BLaER1 treated with 17β-estradiol and CSF1 and Interleukin-3, amounts not matched to agents 10 nM and 100 nM (cell line): Measurements from ENCODE around the gene GALNTL6.

ENCODE experiments used
- H3K27ac ChIP-seq, 11 experiments: shearing (Covaris generic); formaldehyde crosslinking; 2 replicates each; pipeline ENCODE4 v1.8.1; 2022
- H3K27me3 ChIP-seq, 11 experiments: shearing (Covaris generic); formaldehyde crosslinking; 2 replicates each; pipeline ENCODE4 v1.8.1; 2022
- H3K36me3 ChIP-seq, 11 experiments: shearing (Covaris generic); formaldehyde crosslinking; 2 replicates each; pipeline ENCODE4 v1.8.1; 2022
- H3K4me1 ChIP-seq, 10 experiments: shearing (Covaris generic); formaldehyde crosslinking; 2 replicates each; pipeline ENCODE4 v1.8.1; 2022
- H3K4me2 ChIP-seq, 11 experiments: shearing (Covaris generic); formaldehyde crosslinking; 2 replicates each; pipeline ENCODE4 v1.8.1; 2022
- H3K4me3 ChIP-seq, 10 experiments: shearing (Covaris generic); formaldehyde crosslinking; 2 replicates each; pipeline ENCODE4 v1.8.1; 2022
- H3K9ac ChIP-seq, 11 experiments: shearing (Covaris generic); formaldehyde crosslinking; 2 replicates each; pipeline ENCODE4 v1.8.1; 2022
- H3K9me3 ChIP-seq, 11 experiments: shearing (Covaris generic); formaldehyde crosslinking; replicated peaks in 1 of 11; 2 replicates each; pipeline ENCODE4 v1.8.1; 2022
- H4K20me1 ChIP-seq, 11 experiments: shearing (Covaris generic); formaldehyde crosslinking; 2 replicates each; pipeline ENCODE4 v1.8.1; 2022
- Cebpa-rat ChIP-seq, 11 experiments: shearing (Covaris generic); IDR thresholded peaks; 2 replicates each; pipeline ENCODE4 v1.8.1; 2022

GALNTL6 gene

DNA sequence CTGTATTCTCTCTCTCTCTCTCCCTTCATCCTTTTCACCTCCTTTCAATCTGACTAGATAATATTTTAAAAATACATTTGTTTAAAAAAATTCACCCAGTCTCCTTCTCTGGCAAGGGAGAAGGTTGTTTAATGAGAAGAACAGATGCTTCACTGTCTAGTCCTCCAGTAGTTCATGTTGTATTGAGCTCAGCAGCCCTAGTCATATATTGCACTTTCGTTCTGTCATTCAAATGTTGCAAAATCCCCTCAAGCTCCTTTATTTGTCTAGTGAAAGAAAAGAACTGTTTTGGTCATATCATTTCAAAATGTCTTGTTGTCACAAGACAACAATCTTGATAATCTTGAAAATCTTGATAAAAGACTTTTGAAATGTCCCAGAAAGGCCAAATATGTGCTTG lies 248.0 kb downstream of the GALNTL6 start:
- H3K9me3 ChIP-seq: no peaks in the 10 kb centered on the region
- no peaks in the 10 kb centered on the region for H4K20me1 ChIP-seq
- no peaks in the 10 kb centered on the region for H3K36me3 ChIP-seq
- H3K4me2 ChIP-seq: no peak overlapping the region
- no peaks in the 10 kb centered on the region for H3K27me3 ChIP-seq
- H3K4me3 ChIP-seq: no peak overlapping the region
- H3K27ac ChIP-seq: no peak overlapping the region
- no peak for TF ChIP-seq Cebpa-rat (IDR thresholded peaks at IDR 0.05)
- H3K9ac ChIP-seq: no peak overlapping the region
- H3K4me1 ChIP-seq: no peaks in the 10 kb centered on the region

DNA sequence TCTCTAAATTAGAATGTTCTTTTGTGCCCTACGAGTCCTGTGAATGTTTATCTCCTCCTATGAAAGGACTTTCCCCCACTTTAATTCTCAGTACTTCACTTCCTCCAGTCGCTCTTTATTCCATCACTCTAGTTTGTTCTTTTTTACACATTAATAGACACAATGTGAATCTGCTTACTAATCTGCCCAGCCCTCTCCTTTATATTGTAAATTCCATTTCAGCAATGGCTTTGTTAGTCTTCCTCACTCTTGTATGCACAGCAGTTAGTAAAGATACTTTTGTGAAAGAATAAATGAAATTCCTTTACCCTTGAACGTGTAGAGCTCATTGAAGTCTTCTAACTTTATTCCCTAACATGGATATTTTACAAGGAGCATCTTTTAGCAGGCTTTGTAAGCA lies 255.3 kb downstream of the GALNTL6 start:
- H3K36me3 ChIP-seq: no peaks in the 10 kb centered on the region
- no peaks in the 10 kb centered on the region for H4K20me1 ChIP-seq
- no peaks in the 10 kb centered on the region for H3K9me3 ChIP-seq
- no peak for TF ChIP-seq Cebpa-rat (IDR thresholded peaks at IDR 0.05)
- no peak overlapping the region for H3K9ac ChIP-seq
- no peak overlapping the region for H3K4me2 ChIP-seq
- no peak overlapping the region for H3K4me3 ChIP-seq
- no peaks in the 10 kb centered on the region for H3K4me1 ChIP-seq
- H3K27ac ChIP-seq: no peak overlapping the region
- no peaks in the 10 kb centered on the region for H3K27me3 ChIP-seq

DNA sequence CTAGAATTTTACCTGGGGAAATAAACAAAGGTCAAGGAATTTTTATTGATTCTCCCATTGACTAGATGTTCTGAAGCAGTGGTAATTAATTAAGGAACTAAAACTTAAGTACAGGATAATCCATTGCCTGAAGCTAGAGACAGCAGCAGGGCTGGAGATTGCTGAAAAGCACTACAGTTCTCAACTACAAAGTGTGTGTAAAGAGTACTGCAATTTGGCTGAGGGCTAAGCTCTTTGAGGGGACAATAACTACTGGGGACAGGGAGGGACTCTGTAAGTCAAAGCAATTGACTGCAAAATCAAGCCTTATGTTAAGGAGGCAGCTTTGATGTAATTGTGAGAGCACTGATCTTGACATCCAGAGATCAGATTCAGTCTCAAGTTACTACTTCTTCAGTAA lies 260.4 kb downstream of the GALNTL6 start:
- Histone ChIP-seq H3K27ac (no peak overlapping the region), H3K9ac (no peak overlapping the region), H3K4me1 (no peaks in the 10 kb centered on the region), H3K27me3 (no peaks in the 10 kb centered on the region), H3K9me3 (peaks cover 0 to 16% (median 0%) of the 10 kb centered on the region in 11 experiments; a peak in 4 of 22 replicates), H3K4me2 (no peak overlapping the region), H3K4me3 (no peak overlapping the region), H3K36me3 (no peaks in the 10 kb centered on the region), H4K20me1 (no peaks in the 10 kb centered on the region)
- no peak for TF ChIP-seq Cebpa-rat (IDR thresholded peaks at IDR 0.05)

DNA sequence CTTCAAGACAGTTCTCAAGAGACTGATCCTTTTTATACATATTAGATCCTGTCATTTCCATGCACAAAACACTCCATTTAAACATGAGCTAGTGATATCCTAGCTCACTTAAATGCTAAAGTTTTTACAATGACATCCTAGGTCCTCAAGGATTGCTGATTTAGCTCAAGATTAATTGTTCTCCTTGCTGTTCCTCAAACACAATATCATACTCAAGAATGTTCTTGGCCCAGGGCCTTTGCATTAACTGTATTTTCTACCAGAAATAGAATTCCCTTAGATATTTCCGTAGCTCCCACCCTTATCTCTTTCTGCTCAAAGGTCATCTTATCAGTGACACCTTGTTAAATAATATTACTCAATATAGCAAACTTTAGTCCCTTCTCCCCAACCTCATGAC lies 270.1 kb downstream of the GALNTL6 start:
- no peak for TF ChIP-seq Cebpa-rat (IDR thresholded peaks at IDR 0.05)
- H3K9ac ChIP-seq: no peak overlapping the region
- no peak overlapping the region for H3K27ac ChIP-seq

DNA sequence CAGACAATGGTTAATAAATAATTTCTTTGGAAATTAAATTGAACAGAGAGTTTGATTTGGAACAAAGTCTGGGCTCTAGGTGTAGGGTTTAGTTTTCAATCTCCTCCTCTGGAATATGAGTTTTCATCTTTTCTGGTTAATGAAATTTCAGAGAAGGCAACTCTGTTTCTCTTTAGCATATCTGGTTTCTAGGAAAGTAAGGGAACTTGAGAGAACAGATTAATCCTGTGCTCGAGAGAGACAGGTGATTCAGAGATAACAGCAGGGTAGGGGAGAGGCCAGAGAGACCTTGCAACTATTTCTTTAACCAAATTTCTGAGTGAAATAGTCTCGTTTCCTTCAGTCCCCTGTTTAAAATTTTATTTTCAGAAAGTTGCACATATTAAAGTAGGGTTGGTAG lies 275.4 kb downstream of the GALNTL6 start:
- Histone ChIP-seq H3K9ac (no peak overlapping the region), H3K9me3 (no peaks in the 10 kb centered on the region), H3K27me3 (no peaks in the 10 kb centered on the region; a peak in 1 of 22 replicates), H3K4me3 (no peak overlapping the region), H3K4me1 (no peaks in the 10 kb centered on the region), H3K36me3 (no peaks in the 10 kb centered on the region), H3K27ac (no peak overlapping the region), H4K20me1 (no peaks in the 10 kb centered on the region), H3K4me2 (no peak overlapping the region)
- TF ChIP-seq Cebpa-rat (IDR thresholded peaks at IDR 0.05): no peak

More for the DNA sequence above, 270.1 kb downstream of the GALNTL6 start:
- Histone ChIP-seq H3K4me3 (no peak overlapping the region), H3K36me3 (no peaks in the 10 kb centered on the region), H3K27me3 (no peaks in the 10 kb centered on the region), H4K20me1 (no peaks in the 10 kb centered on the region), H3K4me1 (no peaks in the 10 kb centered on the region), H3K9me3 (no peaks in the 10 kb centered on the region), H3K4me2 (no peak overlapping the region)

DNA sequence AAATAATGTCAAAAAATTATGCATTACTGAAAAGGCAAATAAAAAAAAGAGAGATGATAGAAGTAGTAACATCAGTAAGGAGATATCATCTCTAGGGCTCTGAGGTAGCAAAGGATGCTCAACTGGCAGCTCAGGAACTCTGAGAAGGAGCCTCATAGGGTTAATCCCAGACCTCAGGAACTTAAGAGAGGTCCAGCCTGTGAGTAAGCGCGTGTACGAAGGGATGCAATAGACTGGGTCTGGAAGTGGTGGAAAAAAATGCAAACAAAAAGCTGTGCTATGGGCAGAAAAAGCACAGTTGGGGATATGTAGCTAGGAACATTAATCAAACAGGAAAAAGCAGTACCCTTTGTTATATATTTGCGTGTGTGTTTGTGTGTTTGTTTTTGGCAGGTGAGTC lies 282.0 kb downstream of the GALNTL6 start:
- Histone ChIP-seq H3K27me3 (no peaks in the 10 kb centered on the region), H3K4me1 (no peaks in the 10 kb centered on the region), H3K27ac (no peak overlapping the region), H3K4me2 (no peak overlapping the region), H3K36me3 (no peaks in the 10 kb centered on the region), H3K9ac (no peak overlapping the region), H3K9me3 (no peaks in the 10 kb centered on the region), H4K20me1 (no peaks in the 10 kb centered on the region), H3K4me3 (no peak overlapping the region)
- TF ChIP-seq Cebpa-rat (IDR thresholded peaks at IDR 0.05): no peak

DNA sequence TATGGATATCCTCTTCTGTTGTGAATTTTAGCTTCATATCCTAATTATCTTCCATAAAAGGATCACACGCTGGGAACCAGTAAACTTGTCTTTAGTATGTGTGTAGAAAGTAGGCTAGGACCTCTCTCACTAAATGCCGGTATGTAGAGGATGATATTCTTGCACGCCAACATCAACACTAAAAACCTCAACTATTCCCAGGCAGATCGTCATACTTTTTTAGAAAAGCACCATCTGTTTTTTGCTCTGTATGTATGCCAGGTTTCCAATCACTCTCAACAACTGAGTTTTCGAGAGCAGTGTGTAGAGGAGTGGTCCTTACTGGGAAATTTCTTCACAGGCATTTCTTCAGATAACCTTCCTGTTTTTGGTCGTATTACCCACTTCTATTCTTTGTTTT lies 283.6 kb downstream of the GALNTL6 start:
- Histone ChIP-seq H3K27me3 (no peaks in the 10 kb centered on the region), H3K4me1 (no peaks in the 10 kb centered on the region), H3K4me2 (no peak overlapping the region), H3K4me3 (no peak overlapping the region), H3K27ac (no peak overlapping the region), H4K20me1 (no peaks in the 10 kb centered on the region), H3K9ac (no peak overlapping the region), H3K36me3 (no peaks in the 10 kb centered on the region), H3K9me3 (no peaks in the 10 kb centered on the region)
- TF ChIP-seq Cebpa-rat (IDR thresholded peaks at IDR 0.05): no peak

DNA sequence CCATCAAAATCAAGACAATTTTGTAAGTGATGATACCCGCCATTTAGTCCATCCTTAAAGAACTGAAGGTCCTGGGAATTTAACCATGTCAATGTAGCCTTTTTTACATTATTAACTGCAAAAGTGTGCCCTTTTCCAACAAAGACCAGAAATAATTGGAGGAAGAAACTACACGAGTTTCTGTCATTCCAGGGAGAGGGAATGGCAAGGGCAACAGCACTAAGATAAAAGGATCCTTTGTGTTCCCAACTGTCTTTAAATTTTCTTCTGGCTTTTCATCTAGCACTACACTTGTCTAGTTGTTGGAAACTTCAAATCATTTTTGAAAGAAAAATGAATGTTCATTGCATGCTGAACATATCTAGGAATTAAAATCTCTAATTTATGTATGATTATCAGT lies 286.2 kb downstream of the GALNTL6 start:
- Histone ChIP-seq H3K9ac (no peak overlapping the region), H3K27ac (no peak overlapping the region), H4K20me1 (no peaks in the 10 kb centered on the region), H3K4me2 (no peak overlapping the region), H3K36me3 (no peaks in the 10 kb centered on the region), H3K27me3 (no peaks in the 10 kb centered on the region), H3K9me3 (no peaks in the 10 kb centered on the region), H3K4me1 (no peaks in the 10 kb centered on the region), H3K4me3 (no peak overlapping the region)
- no peak for TF ChIP-seq Cebpa-rat (IDR thresholded peaks at IDR 0.05)

DNA sequence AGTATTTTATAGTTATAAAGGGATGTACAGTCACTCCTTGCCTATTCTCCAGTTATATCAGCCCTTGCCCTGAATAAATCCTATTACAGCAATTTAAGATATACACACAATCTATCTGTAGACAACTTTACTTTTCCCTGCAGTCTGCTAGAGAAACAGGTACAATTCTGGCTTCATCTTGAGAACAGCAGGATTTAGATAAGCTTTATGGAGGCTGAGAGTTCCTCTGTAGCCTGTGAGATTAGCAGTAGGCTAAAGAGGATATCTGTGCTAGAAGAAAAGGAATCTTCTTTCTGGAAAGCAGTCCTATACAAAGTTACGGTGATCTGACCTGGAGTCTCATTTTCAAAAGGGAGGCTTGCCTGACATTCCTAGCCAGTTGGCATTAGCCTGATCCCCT lies 290.3 kb downstream of the GALNTL6 start:
- Histone ChIP-seq H3K9ac (no peak overlapping the region), H4K20me1 (no peaks in the 10 kb centered on the region), H3K4me1 (no peaks in the 10 kb centered on the region), H3K4me3 (no peak overlapping the region), H3K27me3 (no peaks in the 10 kb centered on the region), H3K4me2 (no peak overlapping the region), H3K36me3 (no peaks in the 10 kb centered on the region), H3K27ac (no peak overlapping the region), H3K9me3 (no peaks in the 10 kb centered on the region)
- TF ChIP-seq Cebpa-rat (IDR thresholded peaks at IDR 0.05): no peak

DNA sequence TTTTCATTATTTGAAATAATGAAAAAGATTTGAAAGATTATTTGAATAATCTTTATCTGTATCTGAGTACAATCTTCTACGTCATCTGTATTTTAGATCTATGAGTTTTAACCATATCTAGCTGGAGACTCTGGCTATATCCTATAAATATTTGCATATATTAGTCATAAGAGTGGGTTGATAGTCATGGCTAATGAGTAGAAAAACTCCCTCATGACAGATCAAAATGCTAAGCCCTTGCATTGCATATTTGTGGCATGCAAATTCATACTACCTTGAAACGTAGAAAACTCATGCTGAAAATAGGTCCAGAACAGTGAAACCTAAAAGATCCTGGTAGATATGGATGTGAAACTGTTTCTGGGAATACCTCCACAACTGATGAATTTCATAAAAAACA lies 291.3 kb downstream of the GALNTL6 start:
- no peaks in the 10 kb centered on the region for H3K4me1 ChIP-seq
- no peak overlapping the region for H3K4me2 ChIP-seq
- no peak overlapping the region for H3K4me3 ChIP-seq
- no peaks in the 10 kb centered on the region for H3K27me3 ChIP-seq
- no peak for TF ChIP-seq Cebpa-rat (IDR thresholded peaks at IDR 0.05)
- no peaks in the 10 kb centered on the region for H3K9me3 ChIP-seq
- no peaks in the 10 kb centered on the region for H3K36me3 ChIP-seq
- no peak overlapping the region for H3K9ac ChIP-seq
- no peak overlapping the region for H3K27ac ChIP-seq
- H4K20me1 ChIP-seq: no peaks in the 10 kb centered on the region

DNA sequence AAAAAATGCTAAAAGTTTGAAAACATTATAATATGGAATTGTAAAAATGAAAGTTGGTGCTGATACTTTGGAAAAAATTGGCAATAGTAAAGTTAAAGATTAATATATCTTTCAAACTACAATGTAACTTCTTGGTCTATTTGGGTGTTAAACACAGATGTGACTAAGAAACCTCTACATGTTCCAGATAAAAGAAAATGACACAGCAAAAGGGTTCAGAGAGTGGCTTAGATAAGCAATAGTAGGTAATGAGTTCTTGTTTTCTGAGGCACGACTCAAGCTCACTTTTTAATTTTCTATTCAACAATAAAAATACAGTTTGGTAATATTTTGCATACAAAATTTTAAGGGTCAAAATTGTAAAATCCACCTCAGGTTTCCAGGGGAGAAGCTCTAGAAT lies 292.7 kb downstream of the GALNTL6 start:
- no peaks in the 10 kb centered on the region for H3K4me1 ChIP-seq
- H3K4me3 ChIP-seq: no peak overlapping the region
- no peak overlapping the region for H3K4me2 ChIP-seq
- no peak overlapping the region for H3K9ac ChIP-seq
- H3K27me3 ChIP-seq: no peaks in the 10 kb centered on the region
- no peak for TF ChIP-seq Cebpa-rat (IDR thresholded peaks at IDR 0.05)
- H4K20me1 ChIP-seq: no peaks in the 10 kb centered on the region
- no peaks in the 10 kb centered on the region for H3K9me3 ChIP-seq
- H3K36me3 ChIP-seq: no peaks in the 10 kb centered on the region
- no peak overlapping the region for H3K27ac ChIP-seq
